ENCODE data around the gene TRAPPC12.

TRAPPC12 gene

DNA sequence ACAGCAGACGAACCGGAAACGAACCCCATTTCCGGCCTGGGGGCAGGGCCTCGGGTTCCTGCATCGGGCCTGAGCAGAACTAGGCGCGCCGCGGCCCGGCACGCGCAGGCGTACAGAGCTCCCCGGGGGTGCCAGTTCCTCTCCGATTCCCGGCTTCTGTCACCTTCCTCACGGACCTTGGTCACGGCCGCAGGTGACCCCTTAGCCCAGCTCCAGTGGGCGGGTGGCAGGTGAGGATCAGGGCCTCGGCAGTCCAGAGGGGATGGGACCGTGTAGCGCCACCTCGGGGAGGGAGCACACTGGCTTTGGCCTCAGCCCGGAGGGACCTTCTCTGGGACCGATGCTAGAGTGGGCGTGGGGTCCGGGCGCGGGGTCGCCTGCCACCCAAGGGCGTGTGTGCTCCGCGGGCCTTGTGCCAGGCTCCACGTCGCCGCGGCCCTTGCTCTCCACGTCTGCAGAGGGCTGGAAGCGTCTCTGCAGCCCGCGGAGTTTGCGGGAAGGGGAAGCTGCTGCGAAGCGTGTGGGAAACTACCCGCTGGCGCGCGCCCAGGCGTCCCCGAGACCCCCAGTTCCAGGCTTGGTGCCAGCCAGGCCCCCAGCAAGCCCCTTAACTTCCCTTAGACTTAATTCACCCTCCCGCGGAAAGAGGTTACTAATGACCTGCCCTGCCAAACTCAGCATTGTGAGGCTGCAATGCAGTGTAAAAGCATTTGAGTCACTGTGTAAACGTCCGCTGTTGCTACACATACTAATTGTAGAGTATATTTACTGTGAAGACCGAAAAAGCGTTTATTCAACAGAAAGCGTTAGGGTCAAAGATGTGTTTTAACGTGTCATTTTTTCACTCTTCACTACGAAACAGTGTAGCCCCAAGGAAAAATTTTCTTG is at the start of gene TRAPPC12:
TRAPPC12 (plus strand) TSS at position 48 of the 888 bp plus-strand sequence. CDS start 7,930 bp downstream, outside the sequence.
- DNase-seq (ENCODE audit: insufficient read length, low spot score): peak; percentile 56
- peak; percentile 31 for TF ChIP-seq CTCF (IDR thresholded peaks at IDR 0.05; ENCODE audit: insufficient read depth, missing control alignments)
- no peak for FAIRE-seq

GRCh38 chr2:3332133-3332532 is 47.4 kb upstream of the TRAPPC12 start:
- TF ChIP-seq CTCF (IDR thresholded peaks at IDR 0.05; ENCODE audit: insufficient read depth, missing control alignments): no peak
- no peak for FAIRE-seq
- DNase-seq (ENCODE audit: insufficient read length, low spot score): no peak

- DNase-seq (ENCODE audit: insufficient read length, low spot score): no peak
- FAIRE-seq: no peak
- TF ChIP-seq CTCF (IDR thresholded peaks at IDR 0.05; ENCODE audit: insufficient read depth, missing control alignments): no peak
Observed at GRCh38 chr2:3334392-3335345, 44.8 kb upstream of the TRAPPC12 start.

GRCh38 chr2:3336844-3337243 is 42.6 kb upstream of the TRAPPC12 start:
- DNase-seq (ENCODE audit: insufficient read length, low spot score) (no peak), FAIRE-seq (no peak)
- TF ChIP-seq CTCF (IDR thresholded peaks at IDR 0.05; ENCODE audit: insufficient read depth, missing control alignments): no peak

- no peak for DNase-seq (ENCODE audit: insufficient read length, low spot score)
- no peak for FAIRE-seq
- TF ChIP-seq CTCF (IDR thresholded peaks at IDR 0.05; ENCODE audit: insufficient read depth, missing control alignments): no peak
Observed at GRCh38 chr2:3338340-3338739, 41.2 kb upstream of the TRAPPC12 start.

- FAIRE-seq (no peak), DNase-seq (ENCODE audit: insufficient read length, low spot score) (no peak)
- no peak for TF ChIP-seq CTCF (IDR thresholded peaks at IDR 0.05; ENCODE audit: insufficient read depth, missing control alignments)
Observed at GRCh38 chr2:3340144-3340543, 39.4 kb upstream of the TRAPPC12 start.
